ENCODE measurements around the gene ARHGAP45.

ARHGAP45 gene

DNA sequence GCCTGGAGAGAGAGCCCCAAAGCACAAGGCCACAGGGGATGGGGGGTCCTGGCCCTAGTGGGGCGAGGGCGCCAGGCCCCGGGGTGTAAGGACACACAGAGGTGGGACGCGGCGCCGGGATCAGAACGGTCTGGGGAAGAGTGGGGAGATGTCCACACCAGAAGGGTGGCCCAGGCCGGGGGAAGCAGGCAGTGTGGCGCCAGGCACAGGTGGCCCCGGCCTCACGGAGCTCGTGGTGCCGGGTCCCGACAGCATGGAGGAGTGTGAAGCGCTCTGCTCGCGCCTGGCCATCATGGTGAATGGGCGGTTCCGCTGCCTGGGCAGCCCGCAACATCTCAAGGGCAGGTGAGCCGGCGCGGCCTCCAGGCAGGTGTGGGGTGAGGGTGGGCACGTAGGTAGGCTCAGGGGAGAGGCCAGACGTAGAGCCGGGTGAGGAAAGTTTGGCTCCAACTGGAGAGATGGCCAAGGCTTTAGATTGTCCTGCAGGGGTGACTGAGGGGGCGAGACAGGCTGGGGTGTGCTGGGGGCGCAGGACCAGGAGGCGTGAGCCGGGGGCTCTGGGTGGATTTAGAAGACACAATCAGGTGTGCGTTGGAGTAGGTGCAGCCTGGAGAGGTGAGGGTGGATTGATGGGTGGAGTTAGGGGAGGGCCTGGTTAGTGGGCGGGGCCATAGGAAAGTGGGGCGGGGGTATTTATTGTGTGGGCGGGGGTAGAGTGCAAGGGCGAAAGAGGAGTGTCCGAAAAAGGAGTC lies 2.9 kb upstream of the ARHGAP45 start:
- no peak for DNase-seq (ENCODE audit: low read depth, low spot score)
- H3K9ac ChIP-seq (ENCODE audit: insufficient read length), result no peak overlapping the region
- no peak overlapping the region for H3K4me3 ChIP-seq
- H3K9me3 ChIP-seq (ENCODE audit: low read depth, low read length), result no peaks in the 10 kb centered on the region
- H3K27ac ChIP-seq, result no peak overlapping the region
- TF ChIP-seq EZH2 (IDR thresholded peaks at IDR 0.05) (no peak), FOXP2 (optimal IDR thresholded peaks at IDR 0.05; ENCODE audit: control extremely low read depth, extremely low read length, insufficient read depth) (no peak), POLR2AphosphoS5 (IDR thresholded peaks at IDR 0.05; ENCODE audit: borderline replicate concordance, low read depth, low read length) (no peak)
- H3K36me3 ChIP-seq (ENCODE audit: insufficient read depth, low read length), result no peaks in the 10 kb centered on the region

DNA sequence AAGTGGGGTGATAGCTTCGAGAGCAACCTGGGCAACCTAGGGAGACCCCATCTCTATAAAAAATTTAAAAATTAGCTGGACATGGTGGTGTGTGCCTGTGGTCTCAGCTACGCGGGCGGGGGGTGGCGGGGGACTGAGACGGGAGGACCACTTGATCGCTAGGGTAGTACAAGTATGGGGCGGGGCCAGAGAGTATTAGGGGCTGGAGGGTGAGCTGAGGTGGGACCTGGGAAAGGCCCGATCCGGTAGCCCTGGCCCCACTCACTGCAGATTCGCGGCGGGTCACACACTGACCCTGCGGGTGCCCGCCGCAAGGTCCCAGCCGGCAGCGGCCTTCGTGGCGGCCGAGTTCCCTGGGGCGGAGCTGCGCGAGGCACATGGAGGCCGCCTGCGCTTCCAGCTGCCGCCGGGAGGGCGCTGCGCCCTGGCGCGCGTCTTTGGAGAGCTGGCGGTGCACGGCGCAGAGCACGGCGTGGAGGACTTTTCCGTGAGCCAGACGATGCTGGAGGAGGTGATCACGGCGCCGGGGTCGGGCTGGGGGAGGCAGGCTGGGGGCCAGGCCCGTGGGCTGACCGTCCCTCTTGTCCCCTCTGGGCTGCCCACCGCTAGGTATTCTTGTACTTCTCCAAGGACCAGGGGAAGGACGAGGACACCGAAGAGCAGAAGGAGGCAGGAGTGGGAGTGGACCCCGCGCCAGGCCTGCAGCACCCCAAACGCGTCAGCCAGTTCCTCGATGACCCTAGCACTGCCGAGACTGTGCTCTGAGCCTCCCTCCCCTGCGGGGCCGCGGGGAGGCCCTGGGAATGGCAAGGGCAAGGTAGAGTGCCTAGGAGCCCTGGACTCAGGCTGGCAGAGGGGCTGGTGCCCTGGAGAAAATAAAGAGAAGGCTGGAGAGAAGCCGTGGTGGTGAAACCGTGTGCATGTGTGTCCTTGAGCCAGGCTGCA lies 2.0 kb upstream of the ARHGAP45 start:
- Histone ChIP-seq H3K9ac (ENCODE audit: insufficient read length) (no peak overlapping the region), H3K36me3 (ENCODE audit: insufficient read depth, low read length) (no peaks in the 10 kb centered on the region), H3K4me3 (peak overlapping the region; percentile 68), H3K27ac (no peak overlapping the region), H3K9me3 (ENCODE audit: low read depth, low read length) (no peaks in the 10 kb centered on the region)
- TF ChIP-seq FOXP2 (optimal IDR thresholded peaks at IDR 0.05; ENCODE audit: control extremely low read depth, extremely low read length, insufficient read depth) (no peak), POLR2AphosphoS5 (IDR thresholded peaks at IDR 0.05; ENCODE audit: borderline replicate concordance, low read depth, low read length) (no peak), EZH2 (IDR thresholded peaks at IDR 0.05) (no peak)
- no peak for DNase-seq (ENCODE audit: low read depth, low spot score)

DNA sequence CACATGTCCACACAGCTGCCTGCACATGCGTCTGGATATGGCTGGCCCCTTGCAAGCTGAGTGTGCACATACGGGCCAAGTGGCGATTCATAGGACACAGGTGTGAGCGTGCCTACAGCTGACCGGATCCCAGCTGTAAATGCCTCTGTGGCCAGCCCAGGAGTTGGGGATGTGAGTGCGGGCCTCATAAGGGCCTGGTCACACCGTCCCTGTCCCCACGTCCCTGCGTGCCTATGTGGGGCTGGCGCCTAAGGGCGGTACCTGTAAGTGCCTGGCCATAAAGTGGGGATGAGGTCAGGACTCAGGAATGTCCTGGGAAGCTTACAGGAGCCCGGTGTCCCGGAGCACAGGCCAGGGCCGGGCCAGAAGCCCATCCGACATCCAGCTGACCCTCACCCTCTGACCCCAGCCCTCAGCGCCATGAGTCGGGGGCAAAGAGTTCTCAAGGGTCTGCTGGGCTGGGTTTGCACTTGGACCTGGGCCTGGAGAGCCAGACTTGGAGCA lies 1.3 kb upstream of the ARHGAP45 start:
- Histone ChIP-seq H3K9ac (ENCODE audit: insufficient read length) (no peak overlapping the region), H3K4me3 (no peak overlapping the region; the same call in 1 of the 2 replicates), H3K36me3 (ENCODE audit: insufficient read depth, low read length) (no peaks in the 10 kb centered on the region), H3K27ac (no peak overlapping the region), H3K9me3 (ENCODE audit: low read depth, low read length) (no peaks in the 10 kb centered on the region)
- no peak for DNase-seq (ENCODE audit: low read depth, low spot score)
- TF ChIP-seq POLR2AphosphoS5 (IDR thresholded peaks at IDR 0.05; ENCODE audit: borderline replicate concordance, low read depth, low read length) (no peak), FOXP2 (optimal IDR thresholded peaks at IDR 0.05; ENCODE audit: control extremely low read depth, extremely low read length, insufficient read depth) (no peak), EZH2 (IDR thresholded peaks at IDR 0.05) (no peak)

DNA sequence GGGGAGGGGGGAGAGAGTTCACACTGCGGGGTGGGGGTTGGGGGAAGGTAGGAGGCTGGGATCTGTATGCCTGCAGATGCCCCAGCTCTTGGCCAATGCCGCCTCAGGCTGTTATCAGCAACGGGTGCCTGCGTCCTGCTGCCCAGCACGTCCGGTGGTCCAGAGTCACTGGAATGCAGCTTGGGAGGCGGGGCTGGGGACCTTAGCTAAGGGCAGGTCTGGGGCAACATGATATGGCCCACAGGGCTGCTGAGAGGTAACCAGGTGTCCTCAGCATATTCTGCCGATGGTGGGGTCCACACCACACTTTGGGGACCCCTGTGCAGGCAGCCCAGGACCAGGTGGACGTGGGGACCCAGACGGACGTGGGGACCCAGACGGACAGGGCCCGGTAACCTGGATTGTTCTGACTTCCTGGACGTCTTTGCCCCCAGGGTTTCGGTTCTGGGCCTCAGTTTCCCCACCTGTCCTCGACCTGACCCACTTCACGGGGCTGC lies 668 bp upstream of the ARHGAP45 start:
- H3K4me3 ChIP-seq, result peak overlapping the region; percentile 85
- no peaks in the 10 kb centered on the region for H3K9me3 ChIP-seq (ENCODE audit: low read depth, low read length)
- no peak for DNase-seq (ENCODE audit: low read depth, low spot score)
- no peaks in the 10 kb centered on the region for H3K36me3 ChIP-seq (ENCODE audit: insufficient read depth, low read length)
- no peak overlapping the region for H3K9ac ChIP-seq (ENCODE audit: insufficient read length)
- TF ChIP-seq FOXP2 (optimal IDR thresholded peaks at IDR 0.05; ENCODE audit: control extremely low read depth, extremely low read length, insufficient read depth), result no peak
- no peak for TF ChIP-seq EZH2 (IDR thresholded peaks at IDR 0.05)
- TF ChIP-seq POLR2AphosphoS5 (IDR thresholded peaks at IDR 0.05; ENCODE audit: borderline replicate concordance, low read depth, low read length), result no peak
- no peak overlapping the region for H3K27ac ChIP-seq

DNA sequence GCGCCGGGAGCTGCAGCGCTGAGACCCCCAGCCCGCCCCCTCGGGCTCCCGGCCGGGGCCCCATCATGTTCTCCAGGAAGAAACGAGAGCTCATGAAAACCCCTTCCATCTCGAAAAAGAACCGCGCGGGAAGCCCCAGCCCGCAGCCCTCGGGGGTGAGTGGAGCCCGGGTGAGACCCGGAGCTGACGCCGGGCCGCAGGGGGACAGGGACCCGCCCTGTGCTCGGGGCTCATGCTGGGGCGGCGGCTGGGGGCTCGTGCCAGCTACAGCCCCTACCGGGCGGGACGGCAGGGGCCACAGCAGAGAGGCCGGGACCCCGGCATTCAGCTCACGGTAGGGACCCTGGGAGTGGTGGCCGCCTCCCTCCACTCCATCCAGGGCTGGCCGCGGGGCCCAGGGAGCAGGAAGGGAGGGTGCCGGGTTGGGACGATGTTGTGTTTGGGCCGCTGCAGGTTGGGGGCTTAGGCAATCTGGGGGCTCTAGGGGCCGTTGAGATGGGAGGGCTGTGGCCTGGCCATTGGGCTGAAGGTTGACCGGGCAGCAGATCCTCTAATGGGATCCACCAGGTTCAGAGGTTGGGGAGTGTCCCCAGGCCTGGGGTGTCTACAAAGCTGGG lies 482 bp downstream of the ARHGAP45 start:
- no peak overlapping the region for H3K27ac ChIP-seq
- TF ChIP-seq EZH2 (IDR thresholded peaks at IDR 0.05), result no peak
- no peak for TF ChIP-seq FOXP2 (optimal IDR thresholded peaks at IDR 0.05; ENCODE audit: control extremely low read depth, extremely low read length, insufficient read depth)
- TF ChIP-seq POLR2AphosphoS5 (IDR thresholded peaks at IDR 0.05; ENCODE audit: borderline replicate concordance, low read depth, low read length), result no peak
- no peaks in the 10 kb centered on the region for H3K9me3 ChIP-seq (ENCODE audit: low read depth, low read length)
- peak overlapping the region; percentile 37 for H3K9ac ChIP-seq (ENCODE audit: insufficient read length)
- peak overlapping the region; percentile 85 for H3K4me3 ChIP-seq
- H3K36me3 ChIP-seq (ENCODE audit: insufficient read depth, low read length), result no peaks in the 10 kb centered on the region
- no peak for DNase-seq (ENCODE audit: low read depth, low spot score)

DNA sequence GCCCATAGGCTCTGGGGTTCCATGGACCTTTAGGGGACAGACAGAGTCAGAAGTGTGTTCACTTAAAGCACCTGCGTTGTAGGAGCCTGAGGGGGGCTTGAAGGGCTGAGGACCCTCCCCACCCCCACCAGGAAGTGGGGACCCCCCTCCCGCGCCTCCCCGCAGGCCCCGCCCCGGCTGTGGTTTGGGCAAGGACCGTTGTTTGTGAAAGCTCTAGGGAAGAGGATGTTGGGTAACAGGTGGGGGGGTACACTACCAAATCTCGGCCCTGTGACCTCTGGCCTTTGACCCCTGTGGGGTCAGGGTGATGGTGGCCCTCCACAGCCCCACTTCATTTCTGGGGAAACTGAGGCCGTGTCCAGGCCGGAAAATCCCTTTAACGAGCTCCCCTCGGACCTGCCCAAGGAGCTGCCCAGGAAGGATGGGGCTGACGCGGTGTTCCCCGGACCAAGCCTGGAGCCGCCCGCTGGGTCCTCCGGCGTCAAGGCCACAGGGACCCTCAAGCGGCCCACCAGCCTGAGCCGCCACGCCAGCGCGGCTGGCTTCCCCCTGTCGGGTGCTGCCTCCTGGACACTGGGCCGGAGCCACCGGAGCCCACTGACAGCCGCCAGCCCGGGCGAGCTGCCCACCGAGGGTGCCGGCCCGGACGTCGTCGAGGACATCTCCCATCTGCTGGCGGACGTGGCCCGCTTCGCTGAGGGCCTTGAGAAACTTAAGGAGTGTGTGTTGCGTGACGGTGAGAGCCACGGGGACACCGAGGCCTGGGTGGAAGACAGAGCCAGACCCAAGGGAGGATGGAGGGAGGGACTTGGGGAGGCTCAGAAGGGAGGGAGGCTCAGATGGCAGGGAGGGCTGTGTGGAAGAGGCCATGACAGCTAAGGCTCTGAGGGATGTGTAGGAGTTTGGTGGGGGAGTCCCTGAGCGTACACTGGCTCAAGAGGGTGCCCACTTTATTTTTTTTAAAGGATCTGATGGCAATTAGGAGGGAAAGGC lies 1.3 kb downstream of the ARHGAP45 start:
- DNase-seq (ENCODE audit: low read depth, low spot score), result no peak
- Histone ChIP-seq H3K9me3 (ENCODE audit: low read depth, low read length) (no peaks in the 10 kb centered on the region), H3K27ac (no peak overlapping the region), H3K4me3 (peak overlapping the region; percentile 85), H3K9ac (ENCODE audit: insufficient read length) (no peak overlapping the region), H3K36me3 (ENCODE audit: insufficient read depth, low read length) (no peaks in the 10 kb centered on the region)
- TF ChIP-seq EZH2 (IDR thresholded peaks at IDR 0.05) (no peak), FOXP2 (optimal IDR thresholded peaks at IDR 0.05; ENCODE audit: control extremely low read depth, extremely low read length, insufficient read depth) (no peak), POLR2AphosphoS5 (IDR thresholded peaks at IDR 0.05; ENCODE audit: borderline replicate concordance, low read depth, low read length) (no peak)
